Right hindlimb (tissue), 1 donor: ENCODE results near the gene GH2.
A peak's percentile ranks its signal among the peaks of the same experiment; 100 is the strongest.
"Not testable (repeated sequence)": the region's sequence is repeated elsewhere in the genome, so short reads cannot be mapped to it uniquely, and the experiment has no call there.

Source experiments
- DNase-seq: peaks from one replicate; pipeline ENCODE4 v3.0.0-alpha.2; 2018

The GH2 gene

GRCh38 chr17:63910096-63910495 lies 28.4 kb upstream of the GH2 start:
- DNase-seq = no peak

GRCh38 chr17:63909586-63909985 lies 27.8 kb upstream of the GH2 start:
- not testable (repeated sequence) for DNase-seq

DNA sequence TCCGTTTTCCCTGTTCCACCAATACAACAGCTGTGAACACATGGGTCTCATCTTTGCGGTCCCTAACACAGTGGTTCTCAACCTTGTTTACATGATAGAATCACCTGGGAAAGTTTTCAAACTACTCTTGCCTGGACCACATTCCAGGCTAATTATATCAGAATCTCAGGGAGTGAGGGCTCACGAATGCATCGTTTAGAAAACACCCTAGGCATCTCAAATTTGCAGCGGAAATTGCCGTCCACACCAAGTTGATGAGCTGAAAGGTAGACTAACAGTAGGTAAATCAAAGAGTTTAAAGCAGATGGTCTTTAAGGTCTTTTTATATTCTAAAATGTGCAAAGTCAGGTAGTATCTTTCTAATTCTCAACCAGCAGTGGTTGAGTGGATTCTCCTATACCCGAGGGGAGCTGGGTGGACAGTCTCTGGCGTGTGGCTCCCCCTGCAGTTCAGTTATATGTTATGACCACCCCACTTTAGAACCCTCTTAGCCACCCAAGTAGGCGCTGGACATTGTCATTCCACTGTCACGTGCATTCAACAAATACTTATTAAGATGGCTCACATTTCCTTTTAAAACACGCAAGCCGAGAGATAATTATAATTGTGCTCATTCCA lies 25.5 kb upstream of the GH2 start:
- DNase-seq = not testable (repeated sequence)

DNA sequence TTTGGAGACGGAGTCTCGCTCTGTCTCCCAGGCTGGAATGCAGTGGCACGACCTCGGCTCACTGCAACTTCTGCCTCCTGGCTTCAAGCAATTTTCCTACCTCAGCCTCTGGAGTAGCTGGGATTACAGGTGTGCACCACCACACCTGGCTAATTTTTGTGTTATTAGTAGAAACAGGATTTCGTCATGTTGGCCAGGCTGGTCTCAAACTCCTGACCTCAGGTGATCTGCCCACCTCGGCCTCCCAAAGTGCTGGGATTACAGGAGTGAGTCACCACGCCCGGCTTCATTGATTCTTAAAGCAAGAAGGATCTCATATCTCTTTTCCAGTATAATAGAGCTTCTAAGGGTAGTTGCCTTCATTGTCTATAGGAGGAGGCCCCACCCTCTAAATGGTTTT lies 23.1 kb upstream of the GH2 start:
- DNase-seq = not testable (repeated sequence)

GRCh38 chr17:63903787-63904201 lies 22.1 kb upstream of the GH2 start:
- DNase-seq = not testable (repeated sequence)

- not testable (repeated sequence) for DNase-seq
Observed at GRCh38 chr17:63901971-63902370, 20.2 kb upstream of the GH2 start.

DNA sequence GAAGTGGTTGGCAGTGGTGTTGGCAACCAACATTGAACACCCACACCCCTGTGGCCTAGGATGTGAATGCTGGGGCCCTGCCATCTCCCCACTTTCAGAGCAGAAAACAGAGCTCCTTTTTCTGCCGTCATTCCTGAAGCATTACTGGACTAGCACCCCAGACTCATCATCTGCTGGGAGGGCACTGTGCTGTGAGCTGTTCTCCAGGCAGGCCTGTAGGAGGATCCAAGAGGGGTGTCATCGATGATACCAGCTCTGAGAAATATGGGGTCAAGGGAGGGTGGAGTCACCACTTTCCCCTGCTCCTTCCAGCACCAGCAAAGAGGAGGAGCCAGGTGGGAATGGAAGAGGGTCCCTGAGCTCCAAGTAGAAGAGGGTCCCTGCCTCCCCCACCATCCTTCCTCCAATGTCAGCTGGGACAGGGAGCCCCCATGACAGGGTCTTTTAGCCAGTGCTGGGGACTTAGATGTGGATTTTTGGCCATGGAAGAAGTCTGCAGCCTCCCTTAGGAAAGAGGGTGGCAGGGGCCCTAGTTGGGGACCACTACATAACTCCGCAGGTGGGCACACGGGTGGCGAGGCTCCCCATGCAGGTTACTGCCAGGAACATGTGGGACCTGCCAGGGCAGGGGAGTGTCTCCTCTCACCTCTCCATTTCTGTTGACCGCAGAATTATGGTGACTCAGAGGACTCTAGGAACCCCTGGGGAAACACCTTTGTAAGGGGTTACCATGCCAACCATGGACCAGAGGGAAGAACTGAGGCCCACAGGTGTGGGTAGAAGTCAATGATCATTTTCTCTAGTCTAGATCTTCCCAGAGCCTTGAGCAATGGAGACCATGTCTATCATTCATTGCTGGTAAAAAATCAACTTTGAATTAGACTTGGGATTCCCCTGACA lies 17.4 kb upstream of the GH2 start:
- DNase-seq = not testable (repeated sequence)

DNA sequence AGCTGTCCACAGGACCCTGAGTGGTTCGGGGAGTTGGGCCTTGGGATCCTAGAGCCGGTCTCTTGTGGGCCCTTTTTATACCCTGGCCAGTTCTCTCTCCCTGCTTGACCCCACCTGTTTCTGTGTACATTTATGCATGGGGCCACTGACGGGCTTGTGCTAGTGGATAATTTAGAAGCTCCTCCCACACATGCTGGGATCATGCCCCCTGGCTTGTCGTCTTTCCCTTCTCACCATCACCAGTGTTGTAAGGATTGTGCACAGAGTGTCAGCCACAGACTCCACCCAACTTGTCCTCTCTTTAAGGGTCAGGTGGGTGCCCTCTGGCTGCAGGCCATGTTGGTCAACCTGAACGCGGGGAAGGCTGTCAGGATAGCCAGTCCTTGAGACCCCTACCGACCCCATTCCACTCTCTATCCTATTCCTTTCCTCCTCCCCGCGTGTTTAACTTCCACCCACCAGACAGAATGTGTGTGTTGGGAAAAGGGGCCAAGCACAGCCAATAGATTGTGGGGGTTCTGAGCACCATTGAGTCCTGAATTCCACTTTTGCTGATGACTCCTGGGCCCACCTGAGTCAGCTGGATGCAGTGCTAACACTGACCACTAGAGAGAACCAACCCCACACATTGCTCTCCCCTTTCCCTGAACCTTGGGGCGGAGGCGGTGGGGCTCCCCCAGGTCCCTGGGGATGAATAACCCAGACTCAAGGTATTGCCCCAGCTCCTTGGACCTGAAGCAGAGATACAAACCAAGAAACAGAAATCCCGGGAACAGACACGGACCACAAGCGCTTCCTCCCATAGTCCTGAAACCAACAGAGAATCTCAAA lies 15.0 kb upstream of the GH2 start, which contains the start of gene CSH1:
TSS of gene CSH1 (minus strand) at position 51 of the 831 bp plus-strand sequence. CDS start 63 bp downstream, outside the sequence.
- not testable (repeated sequence) for DNase-seq

GRCh38 chr17:63894821-63895220 lies 13.1 kb upstream of the GH2 start:
- DNase-seq = not testable (repeated sequence)

GRCh38 chr17:63894021-63894420 lies 12.3 kb upstream of the GH2 start:
- DNase-seq = not testable (repeated sequence)

DNA sequence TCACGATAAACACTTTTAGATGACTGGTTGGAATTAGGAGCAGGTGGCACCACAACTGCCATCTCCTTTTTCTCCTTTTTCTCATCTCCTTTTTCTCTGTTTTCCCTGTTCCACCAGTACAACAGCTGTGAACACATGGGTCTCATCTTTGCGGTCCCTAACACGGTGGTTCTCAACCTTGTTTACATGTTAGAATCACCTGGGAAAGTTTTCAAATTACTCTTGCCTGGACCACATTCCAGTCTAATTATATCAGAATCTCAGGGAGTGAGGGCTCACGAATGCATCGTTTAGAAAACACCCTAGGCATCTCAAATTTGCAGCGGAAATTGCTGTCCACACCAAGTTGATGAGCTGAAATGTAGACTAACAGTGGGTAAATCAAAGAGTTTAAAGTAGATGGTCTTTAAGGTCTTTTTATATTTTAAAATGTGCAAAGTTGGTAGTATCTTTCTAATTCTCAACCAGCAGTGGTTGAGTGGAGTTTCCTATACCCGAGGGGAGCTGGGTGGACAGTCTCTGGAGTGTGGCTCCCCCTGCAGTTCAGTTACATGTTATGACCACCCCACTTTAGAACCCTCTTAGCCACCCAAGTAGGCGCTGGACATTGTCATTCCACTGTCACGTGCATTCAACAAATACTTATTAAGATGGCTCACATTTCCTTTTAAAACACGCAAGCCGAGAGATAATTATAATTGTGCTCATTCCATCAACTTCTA lies 10.7 kb upstream of the GH2 start:
- not testable (repeated sequence) for DNase-seq

DNA sequence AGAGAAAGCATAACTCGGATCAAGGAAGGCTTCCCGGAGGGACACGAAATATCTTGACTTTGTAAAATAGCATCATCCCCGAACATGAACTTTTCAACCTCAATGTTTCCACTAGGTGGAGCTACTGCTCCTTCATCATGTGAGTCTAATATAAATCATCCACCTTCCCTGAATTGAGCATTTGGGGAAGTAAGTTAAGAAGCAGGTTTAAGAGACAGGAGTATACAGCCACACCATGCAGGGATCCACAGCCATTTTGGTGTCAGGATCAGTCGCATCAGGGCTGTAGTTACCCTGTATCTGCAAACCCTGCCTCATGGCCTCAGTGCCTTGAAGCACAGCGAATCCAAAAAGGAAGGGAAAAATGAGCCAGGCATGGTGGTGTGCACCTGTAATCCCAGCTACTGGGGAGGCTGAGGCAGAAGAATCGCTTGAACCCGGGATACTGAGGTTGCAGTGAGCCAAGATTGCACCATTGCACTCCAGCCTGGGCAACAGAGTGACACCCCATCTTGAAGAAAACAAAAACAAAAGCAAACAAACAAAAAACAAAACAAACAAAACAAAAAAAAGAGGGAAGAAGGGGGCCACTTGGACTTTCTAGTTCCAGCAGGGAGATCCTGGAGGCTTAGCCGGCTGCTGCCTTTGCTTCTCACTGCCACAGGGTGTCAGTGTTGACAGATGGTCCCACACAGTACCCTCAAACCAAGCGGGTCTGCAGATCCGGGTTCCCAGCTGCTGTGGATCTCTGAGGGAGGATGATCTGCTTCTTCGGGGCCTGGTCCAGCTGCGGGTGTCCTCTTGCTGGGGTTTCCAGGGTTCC lies 7.5 kb upstream of the GH2 start:
- DNase-seq = peak; percentile 33

DNA sequence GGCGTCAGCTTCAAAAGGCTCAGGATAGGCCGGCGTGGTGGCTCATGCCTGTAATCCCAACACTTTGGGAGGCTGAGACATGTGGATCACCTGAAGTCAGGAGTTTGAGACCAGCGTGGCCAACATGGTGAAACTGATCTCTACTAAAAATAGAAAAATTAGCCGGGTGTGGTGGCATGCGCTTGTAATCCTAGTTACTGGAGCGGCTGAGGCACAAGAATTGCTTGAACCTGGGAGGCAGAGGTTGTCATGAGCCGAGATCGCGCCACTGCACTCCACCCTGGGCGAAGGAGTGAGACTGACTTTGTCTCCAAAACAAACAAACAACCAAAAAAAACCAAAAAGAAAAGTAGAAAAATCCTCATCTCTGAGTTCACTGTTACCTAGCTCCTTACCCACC lies 3.4 kb upstream of the GH2 start:
- not testable (repeated sequence) for DNase-seq

GRCh38 chr17:63882626-63883126 lies 932 bp upstream of the GH2 start:
- not testable (repeated sequence) for DNase-seq

GRCh38 chr17:63881337-63881736 lies 407 bp downstream of the GH2 start:
- not testable (repeated sequence) for DNase-seq

- no peak for DNase-seq
Observed at GRCh38 chr17:63880706-63881105, 1.0 kb downstream of the GH2 start.

GRCh38 chr17:63878413-63878812 lies 3.3 kb downstream of the GH2 start:
- DNase-seq = not testable (repeated sequence)

DNA sequence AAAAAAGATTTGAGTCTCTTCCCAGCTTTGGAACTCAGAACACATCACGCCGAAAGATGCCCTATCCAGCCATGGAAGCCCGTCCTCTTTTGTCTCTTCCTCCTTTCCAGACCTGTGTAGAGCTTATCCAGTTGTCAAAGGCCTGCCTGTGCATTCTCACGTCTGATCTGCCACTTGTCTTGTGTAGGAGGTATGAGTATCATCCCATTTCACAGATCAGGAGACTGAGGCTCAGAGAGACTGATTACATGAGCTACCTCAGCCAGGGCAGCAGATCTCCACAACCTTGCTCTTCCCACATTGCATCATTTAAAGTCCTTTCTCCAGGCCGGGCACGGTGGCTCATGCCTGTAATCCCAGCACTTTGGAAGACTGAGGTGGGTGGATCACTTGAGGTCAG lies 7.1 kb downstream of the GH2 start:
- not testable (repeated sequence) for DNase-seq

DNA sequence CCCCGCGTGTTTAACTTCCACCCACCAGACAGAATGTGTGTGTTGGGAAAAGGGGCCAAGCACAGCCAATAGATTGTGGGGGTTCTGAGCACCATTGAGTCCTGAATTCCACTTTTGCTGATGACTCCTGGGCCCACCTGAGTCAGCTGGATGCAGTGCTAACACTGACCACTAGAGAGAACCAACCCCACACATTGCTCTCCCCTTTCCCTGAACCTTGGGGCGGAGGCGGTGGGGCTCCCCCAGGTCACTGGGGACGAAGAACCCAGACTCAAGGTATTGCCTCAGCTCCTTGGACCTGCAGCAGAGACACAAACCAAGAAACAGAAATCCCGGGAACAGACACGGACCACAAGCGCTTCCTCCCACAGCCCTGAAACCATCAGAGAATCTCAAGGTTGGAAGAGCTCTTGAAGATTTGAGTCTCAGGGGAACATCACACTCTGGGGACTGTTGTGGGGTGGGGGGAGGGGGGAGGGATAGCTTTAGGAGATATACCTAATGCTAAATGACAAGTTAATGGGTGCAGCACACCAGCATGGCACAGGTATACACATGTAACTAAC lies 7.6 kb downstream of the GH2 start:
- DNase-seq = not testable (repeated sequence)

GRCh38 chr17:63873577-63873976 lies 8.2 kb downstream of the GH2 start, which contains the start of gene CSH2:
TSS of gene CSH2 (minus strand) at chr17:63873677. CDS start at chr17:63873614, 63 bp downstream.
- not testable (repeated sequence) for DNase-seq
